ENCODE data around the gene BICRA. TPM values are rescaled to one million over a fixed set of nuclear protein-coding genes. Genes with fewer than 3 reads are reported as not detected.

The BICRA gene
- total and polyA plus RNA-seq, 9 of the 15 experiments (the other 6 are each of a cell fraction or from before 2014, with no cell fraction given) = 0.01 to 8.8 (median 1.2) TPM

GRCh38 chr19:47697863-47698609 lies 89.1 kb downstream of the BICRA start (continued):
- TF ChIP-seq ELF1 (tag; IDR thresholded peaks at IDR 0.05) (peak; percentile 37; the same call in 1 of the 2 replicates), ZBTB40 (IDR thresholded peaks at IDR 0.05) (no peak), ZBTB40 (CRISPR knock-in tag; IDR thresholded peaks at IDR 0.05) (no peak), ATF2 (CRISPR knock-in tag; IDR thresholded peaks at IDR 0.05) (no peak), ZBED1 (IDR thresholded peaks at IDR 0.05) (no peak), TEAD2 (tag; IDR thresholded peaks at IDR 0.05) (no peak), ZNF212 (CRISPR knock-in tag; IDR thresholded peaks at IDR 0.05) (no peak), ZNF407 (IDR thresholded peaks at IDR 0.05; ENCODE audit: low read depth) (no peak), PYGO2 (tag; IDR thresholded peaks at IDR 0.05) (no peak)

All from K562 (cell line).